Effector memory CD8-positive, alpha-beta T cell (primary cell): Measurements from ENCODE around the gene OTOG.

Source experiments
- ATAC-seq: fragments of 150-1000 bp; cut with Tn5 transposase; replicated peaks from 2 replicates; pipeline ENCODE4 v1.10.0; 2021; ENCODE audit warnings: mild to moderate bottlenecking, moderate library complexity
- DNase-seq, 3 experiments: peaks; one replicate each; pipeline ENCODE4 v3.0.0; 2021
- H3K27ac Mint-ChIP-seq, 2 donors: one replicate each; pipeline ENCODE4 v1.8.0; 2022; ENCODE audit warnings: mild to moderate bottlenecking in 2 of 2, mixed read lengths in 2 of 2, moderate library complexity in 2 of 2
- H3K27me3 Mint-ChIP-seq, 2 donors: one replicate each; pipeline ENCODE4 v1.8.0; 2022; ENCODE audit warnings: mixed read lengths in 2 of 2
- H3K36me3 Mint-ChIP-seq: one replicate; pipeline ENCODE4 v1.8.0; 2022; ENCODE audit warnings: mild to moderate bottlenecking, moderate library complexity, mixed read lengths; ENCODE audit not compliant: insufficient read depth
- H3K4me1 Mint-ChIP-seq, 2 donors: one replicate each; pipeline ENCODE4 v1.8.0; 2022; ENCODE audit warnings: low read depth in 2 of 2, mixed read lengths in 2 of 2
- H3K4me3 Mint-ChIP-seq, 2 donors: one replicate each; pipeline ENCODE4 v1.8.0; 2022; ENCODE audit warnings: mild to moderate bottlenecking in 2 of 2, mixed read lengths in 2 of 2, moderate library complexity in 2 of 2
- H3K9me3 Mint-ChIP-seq, 2 donors: one replicate each; pipeline ENCODE4 v1.8.0; 2022; ENCODE audit warnings: mixed read lengths in 2 of 2

Gene OTOG

DNA sequence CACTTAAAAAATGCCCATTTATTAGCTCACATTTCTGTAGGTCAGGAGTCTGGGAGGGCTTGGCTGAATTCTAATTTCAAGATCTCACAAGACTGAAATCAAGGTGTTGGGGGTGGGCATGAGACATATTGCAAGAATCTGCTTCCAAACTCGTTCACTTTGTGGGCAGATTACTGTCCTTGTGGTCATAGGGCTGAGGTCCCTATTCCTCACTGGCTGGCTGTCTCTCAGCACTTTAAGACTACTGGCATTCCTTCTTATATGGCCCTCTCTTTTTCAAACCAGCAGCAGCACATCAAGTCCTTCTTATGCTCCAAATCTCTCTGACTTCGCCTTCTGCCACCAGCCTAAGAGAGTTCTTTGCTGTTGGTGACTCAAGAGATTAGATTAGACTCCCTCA lies 144.5 kb downstream of the OTOG start:
- Mint-ChIP-seq H3K36me3 (no peaks in the 10 kb centered on the region), H3K9me3 (no peaks in the 10 kb centered on the region), H3K4me3 (no peak overlapping the region), H3K27ac (no peak overlapping the region), H3K4me1 (peaks cover 0 to 2% of the 10 kb centered on the region in 2 donors), H3K27me3 (peaks cover 49 to 52% of the 10 kb centered on the region in 2 donors)
- no peak for ATAC-seq
- DNase-seq = no peak

DNA sequence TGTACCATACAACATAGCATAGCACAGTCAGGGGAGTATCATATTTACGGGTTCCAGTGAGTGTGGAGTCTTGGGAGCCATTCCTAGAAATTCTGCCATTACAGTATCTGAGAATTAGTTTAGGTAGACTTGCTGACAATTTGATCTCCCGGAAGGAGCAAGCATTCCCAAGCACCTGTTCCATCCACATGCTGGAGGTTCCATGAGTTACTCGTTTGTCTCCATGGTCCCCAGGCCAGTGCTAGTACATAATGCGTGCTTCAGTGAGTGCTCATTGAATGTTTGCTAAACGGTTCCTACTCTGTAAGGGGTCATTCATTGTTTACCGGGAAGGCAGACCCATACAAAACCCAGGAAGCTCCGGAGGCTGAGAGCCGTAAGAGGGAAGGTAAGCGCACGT lies 144.9 kb downstream of the OTOG start:
- no peak for DNase-seq
- no peak overlapping the region for H3K27ac Mint-ChIP-seq
- H3K27me3 Mint-ChIP-seq = peaks cover 52 to 53% of the 10 kb centered on the region in 2 donors
- no peaks in the 10 kb centered on the region for H3K36me3 Mint-ChIP-seq
- H3K9me3 Mint-ChIP-seq = no peaks in the 10 kb centered on the region
- no peak overlapping the region for H3K4me3 Mint-ChIP-seq
- peaks cover 0 to 2% of the 10 kb centered on the region in 2 donors for H3K4me1 Mint-ChIP-seq
- no peak for ATAC-seq

DNA sequence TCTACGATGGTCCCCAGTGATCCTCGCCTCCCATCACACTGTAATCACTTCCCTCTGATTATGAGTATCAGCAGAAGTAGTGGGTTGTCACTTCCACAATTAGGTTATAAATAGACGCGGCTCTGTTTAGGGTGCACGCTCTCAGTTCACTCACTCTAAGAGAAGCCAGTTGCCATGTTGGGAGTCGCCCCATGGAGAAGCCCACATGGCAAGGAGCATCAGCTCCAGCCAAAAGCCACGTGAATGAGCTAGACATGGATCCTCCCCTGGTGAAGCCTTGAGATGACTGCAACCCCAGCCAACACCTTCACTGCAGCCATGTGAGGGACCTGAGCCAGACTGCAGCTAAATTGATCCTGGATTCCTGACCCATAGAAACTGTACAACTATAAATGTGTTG lies 145.9 kb downstream of the OTOG start:
- Mint-ChIP-seq H3K36me3 (no peaks in the 10 kb centered on the region), H3K27me3 (peaks cover 55 to 63% of the 10 kb centered on the region in 2 donors), H3K4me1 (peaks cover 0 to 2% of the 10 kb centered on the region in 2 donors), H3K4me3 (no peak overlapping the region), H3K9me3 (no peaks in the 10 kb centered on the region), H3K27ac (no peak overlapping the region)
- DNase-seq (no peak), ATAC-seq (no peak)

DNA sequence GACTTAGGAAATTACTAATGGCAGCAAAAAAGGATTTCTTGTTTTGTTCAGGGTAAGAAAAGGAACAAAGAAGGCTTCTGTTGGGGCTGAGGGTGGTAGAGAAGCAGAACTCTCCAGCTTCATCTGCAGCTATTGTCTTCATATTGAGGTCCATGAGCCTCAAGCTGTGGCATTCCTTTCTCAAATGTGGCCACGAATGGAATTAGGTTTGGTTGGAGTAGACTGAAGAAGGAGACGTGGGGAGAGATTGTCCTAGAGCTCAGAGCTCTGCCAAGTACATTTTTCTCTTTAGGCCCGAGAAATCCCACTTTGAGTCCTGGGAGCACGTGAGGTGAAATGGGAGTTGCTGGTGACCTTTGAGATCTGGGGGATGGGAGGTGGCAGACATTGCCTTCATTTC lies 146.5 kb downstream of the OTOG start:
- Mint-ChIP-seq H3K9me3 (no peaks in the 10 kb centered on the region), H3K27ac (no peak overlapping the region), H3K4me1 (peaks cover 0 to 2% of the 10 kb centered on the region in 2 donors), H3K27me3 (peaks cover 55 to 69% of the 10 kb centered on the region in 2 donors), H3K4me3 (no peak overlapping the region), H3K36me3 (no peaks in the 10 kb centered on the region)
- ATAC-seq = no peak
- DNase-seq = no peak

DNA sequence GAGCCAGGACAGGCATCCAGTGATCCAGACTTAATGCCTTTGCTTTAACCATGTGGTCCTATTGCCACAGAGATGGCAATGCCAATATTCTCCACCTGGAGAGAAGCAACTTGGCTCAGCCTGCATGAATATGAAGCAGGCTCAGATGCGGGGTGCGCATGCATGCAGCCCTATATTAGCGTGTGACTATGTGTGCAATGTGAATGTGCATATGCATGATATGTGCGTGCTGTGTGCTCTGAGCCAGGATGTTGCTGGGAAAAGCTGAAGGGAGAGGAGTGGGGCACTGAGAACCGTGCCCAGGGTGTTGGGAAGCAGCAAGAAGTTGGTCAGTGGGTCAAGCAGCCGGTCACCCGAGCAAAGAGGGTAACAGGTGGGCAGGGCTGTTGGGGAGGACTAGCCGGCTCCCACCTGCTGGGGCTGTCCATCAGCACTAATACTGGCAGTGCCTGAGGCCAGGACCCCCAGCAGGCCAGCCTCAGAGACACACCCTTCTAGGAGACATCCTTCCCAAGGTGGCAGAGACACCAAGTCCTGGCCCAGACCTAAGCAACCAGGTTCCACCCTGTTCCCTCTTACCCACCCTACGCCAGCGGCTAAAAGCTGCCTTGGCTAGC lies 147.5 kb downstream of the OTOG start:
- no peaks in the 10 kb centered on the region for H3K36me3 Mint-ChIP-seq
- peaks cover 0 to 2% of the 10 kb centered on the region in 2 donors for H3K4me1 Mint-ChIP-seq
- no peak overlapping the region for H3K4me3 Mint-ChIP-seq
- H3K9me3 Mint-ChIP-seq = no peaks in the 10 kb centered on the region
- ATAC-seq (no peak), DNase-seq (no peak)
- peaks cover 55 to 80% of the 10 kb centered on the region in 2 donors for H3K27me3 Mint-ChIP-seq
- no peak overlapping the region for H3K27ac Mint-ChIP-seq

DNA sequence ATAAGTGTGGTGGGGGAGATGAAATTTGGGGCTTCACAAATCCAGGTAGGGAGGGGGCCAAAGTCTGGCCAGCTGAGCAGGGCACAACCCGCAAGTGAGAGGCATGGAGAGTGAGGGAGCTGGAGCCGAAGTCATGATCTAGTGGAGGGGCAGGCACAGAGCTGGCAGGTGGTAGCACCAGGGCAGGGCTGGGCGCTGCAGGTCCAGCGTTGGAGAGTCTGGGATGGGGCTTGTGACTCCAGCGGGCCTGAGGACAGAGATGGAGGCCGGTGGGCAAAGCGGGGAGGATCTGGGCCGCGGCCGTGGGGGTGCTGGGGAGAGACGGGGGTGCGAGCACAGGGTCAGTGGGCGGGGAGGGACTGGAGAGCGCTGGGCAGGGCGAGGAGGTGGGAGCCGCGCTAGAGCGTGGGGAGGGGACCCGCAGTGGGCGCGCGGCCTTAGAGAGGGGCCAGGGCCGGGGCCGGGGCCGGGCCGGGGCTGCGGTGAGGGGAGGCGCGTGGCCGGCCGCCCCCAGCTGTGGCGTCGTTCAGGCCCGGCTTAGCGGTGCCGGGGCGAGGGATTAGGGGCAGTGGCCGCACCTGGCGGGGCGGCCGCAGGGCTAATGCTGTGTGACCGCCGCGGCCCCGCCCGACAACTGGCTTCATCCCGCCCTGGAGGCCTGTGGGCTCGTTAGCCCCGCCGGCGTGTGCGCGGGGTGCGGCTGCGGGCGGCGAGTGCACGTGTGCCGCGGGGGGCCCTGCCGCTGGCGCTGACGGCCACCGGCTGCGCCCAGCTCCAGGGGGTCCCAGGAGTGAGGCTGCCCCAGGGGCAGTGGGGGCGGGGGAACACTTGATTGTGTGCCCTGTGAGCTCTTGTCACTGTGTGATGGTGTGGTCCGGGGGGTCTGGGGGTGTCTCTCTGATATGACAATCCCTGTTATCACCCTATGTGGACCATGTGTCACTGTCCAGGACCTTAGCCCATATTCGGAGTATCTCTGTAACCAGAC lies 148.7 kb downstream of the OTOG start:
- DNase-seq (no peak), ATAC-seq (no peak)
- Mint-ChIP-seq H3K4me1 (peaks cover 0 to 2% of the 10 kb centered on the region in 2 donors), H3K9me3 (no peaks in the 10 kb centered on the region), H3K27me3 (peaks cover 55 to 81% of the 10 kb centered on the region in 2 donors), H3K27ac (no peak overlapping the region), H3K36me3 (no peaks in the 10 kb centered on the region), H3K4me3 (no peak overlapping the region)

DNA sequence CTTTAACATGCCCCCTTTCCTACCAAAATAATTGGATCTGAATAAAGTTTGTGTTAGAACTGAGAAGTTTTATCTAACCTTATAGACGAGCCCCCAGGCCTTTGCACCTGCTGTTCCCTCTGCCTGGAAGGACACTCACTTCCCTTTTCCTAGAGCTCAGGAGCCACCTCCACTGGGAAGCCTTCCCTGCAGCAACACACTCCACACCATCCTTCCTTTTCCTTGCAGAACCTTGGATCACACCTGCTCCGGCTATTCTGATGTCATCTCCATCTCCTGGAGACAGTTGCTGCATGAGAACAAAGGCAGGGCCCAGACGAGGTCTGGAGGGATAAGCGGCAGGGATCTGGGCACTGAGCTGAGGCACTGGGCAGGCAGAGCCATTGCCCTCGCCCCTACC lies 149.7 kb downstream of the OTOG start:
- H3K4me1 Mint-ChIP-seq = peaks cover 0 to 2% of the 10 kb centered on the region in 2 donors
- H3K4me3 Mint-ChIP-seq = no peak overlapping the region
- H3K36me3 Mint-ChIP-seq = no peaks in the 10 kb centered on the region
- ATAC-seq (no peak), DNase-seq (no peak)
- no peaks in the 10 kb centered on the region for H3K9me3 Mint-ChIP-seq
- no peak overlapping the region for H3K27ac Mint-ChIP-seq
- peaks cover 51 to 84% of the 10 kb centered on the region in 2 donors for H3K27me3 Mint-ChIP-seq
